Activated naive CD4-positive, alpha-beta T cell treated with anti-CD3 and anti-CD28 coated beads for 36 hours (primary cell): ENCODE measurements around the gene ENDOD1. TPM values are rescaled to one million over a fixed set of nuclear protein-coding genes. Genes with fewer than 3 reads are reported as not detected.
A peak's percentile ranks its signal among the peaks of the same experiment; 100 is the strongest.

Source experiments
- CTCF ChIA-PET: fragments of 350-600 bp; sonication (Branson Sonifier 250); formaldehyde crosslinking; loops from one replicate; lab custom pipeline; 2021; ENCODE audit warnings: antibody characterized with exemption; lab: Charles Lee
- DNase-seq: peaks from one replicate; pipeline ENCODE4 v3.0.0-alpha.2; 2020
- H3K27ac Mint-ChIP-seq: one replicate; pipeline ENCODE4 v1.8.0; 2021; ENCODE audit warnings: mild to moderate bottlenecking, mixed read lengths
- H3K27me3 Mint-ChIP-seq: one replicate; pipeline ENCODE4 v1.8.0; 2021; ENCODE audit warnings: low read depth, mixed read lengths
- H3K36me3 Mint-ChIP-seq: one replicate; pipeline ENCODE4 v1.8.0; 2021; ENCODE audit warnings: low read depth, mixed read lengths
- H3K4me1 Mint-ChIP-seq: one replicate; pipeline ENCODE4 v1.8.0; 2021; ENCODE audit warnings: low read depth, mixed read lengths
- H3K4me3 Mint-ChIP-seq: one replicate; pipeline ENCODE4 v1.8.0; 2021; ENCODE audit warnings: mild to moderate bottlenecking, moderate library complexity, mixed read lengths
- H3K9me3 Mint-ChIP-seq: one replicate; pipeline ENCODE4 v1.8.0; 2021; ENCODE audit warnings: mixed read lengths
- intact Hi-C: fragments of 100-400 bp; cut with micrococcal nuclease; formaldehyde crosslinking; loops from one replicate; pipeline ENCODE4 v1.15.1; 2023
- total RNA-seq, 2 experiments: library from RNA; stranded (reverse); gene quantifications; one replicate each; pipeline ENCODE4 v1.2.3, GENCODE V29; 2021

ENDOD1 gene
- total RNA-seq, 2 experiments from 2014 or later: 14.5 to 15.2 TPM

- Mint-ChIP-seq H3K36me3 (no peaks in the 10 kb centered on the region), H3K4me1 (peaks cover 31% of the 10 kb centered on the region), H3K9me3 (no peaks in the 10 kb centered on the region), H3K4me3 (no peak overlapping the region), H3K27ac (no peak overlapping the region), H3K27me3 (peaks cover 21% of the 10 kb centered on the region)
- CTCF ChIA-PET: interaction anchor here (1.4 to 7.5 kb wide), 2 partner anchors 80 to 556 kb away, joined by 4 to 80 read pairs; partner anchors contain the start of gene SRSF8
- no peak for DNase-seq
- intact Hi-C loops: loop anchor here (5.0 kb wide), 1 partner anchor 362 kb away; no protein-coding TSS in a partner anchor
These were observed 59.3 kb downstream of the ENDOD1 start for GRCh38 chr11:95148938-95149337.

GRCh38 chr11:95149651-95150364, 60.2 kb downstream of the ENDOD1 start:
- Mint-ChIP-seq H3K9me3 (no peaks in the 10 kb centered on the region), H3K4me1 (peaks cover 35% of the 10 kb centered on the region), H3K36me3 (no peaks in the 10 kb centered on the region), H3K27ac (no peak overlapping the region), H3K4me3 (peak overlapping the region; percentile 85), H3K27me3 (peaks cover 12% of the 10 kb centered on the region)
- DNase-seq: no peak
- intact Hi-C loops: loop anchor here (2.0 to 5.0 kb wide), 5 partner anchors 149 to 1241 kb away; partner anchors contain the start of gene JRKL
- CTCF ChIA-PET: interaction anchor here (0.6 to 12.5 kb wide), 13 partner anchors 9 to 613 kb away, joined by 3 to 281 read pairs (median 4); partner anchors contain the start of genes SESN3 and SRSF8

GRCh38 chr11:95150956-95151684, 61.5 kb downstream of the ENDOD1 start:
- Mint-ChIP-seq H3K4me1 (peaks cover 36% of the 10 kb centered on the region), H3K4me3 (peak overlapping the region; percentile 85), H3K27ac (peak overlapping the region; percentile 89), H3K27me3 (peaks cover 5% of the 10 kb centered on the region), H3K36me3 (no peaks in the 10 kb centered on the region), H3K9me3 (no peaks in the 10 kb centered on the region)
- CTCF ChIA-PET: interaction anchor here (0.5 to 12.5 kb wide), 34 partner anchors 8 to 1275 kb away, joined by 3 to 281 read pairs (median 4); partner anchors contain the start of genes SESN3 and SRSF8
- intact Hi-C loops: loop anchor here (1.0 to 5.0 kb wide), 13 partner anchors 62 to 1275 kb away; partner anchors contain the start of genes CWC15, ENDOD1, FAM76B and JRKL
- peak; percentile 96 for DNase-seq

- Mint-ChIP-seq H3K36me3 (no peaks in the 10 kb centered on the region), H3K4me3 (peak overlapping the region; percentile 82), H3K9me3 (no peaks in the 10 kb centered on the region), H3K27me3 (peaks cover 2% of the 10 kb centered on the region), H3K27ac (peak overlapping the region; percentile 89), H3K4me1 (peaks cover 39% of the 10 kb centered on the region)
- peak; percentile 48 for DNase-seq
- intact Hi-C loops: loop anchor here (2.0 to 5.0 kb wide), 4 partner anchors 184 to 909 kb away; no protein-coding TSS in a partner anchor
- CTCF ChIA-PET: interaction anchor here (0.6 to 12.5 kb wide), 47 partner anchors 11 to 1123 kb away, joined by 3 to 281 read pairs (median 4); partner anchors contain the start of genes CEP57, ENDOD1, FAM76B and SESN3
These were observed 63.5 kb downstream of the ENDOD1 start for GRCh38 chr11:95152876-95153856.

- CTCF ChIA-PET: interaction anchor here (0.7 to 12.5 kb wide), 36 partner anchors 10 to 636 kb away, joined by 3 to 281 read pairs (median 4); partner anchors contain the start of genes CEP57, ENDOD1, FAM76B and SESN3
- DNase-seq: no peak
- Mint-ChIP-seq H3K4me1 (peaks cover 43% of the 10 kb centered on the region), H3K4me3 (peak overlapping the region; percentile 82), H3K27me3 (peaks cover 2% of the 10 kb centered on the region), H3K9me3 (no peaks in the 10 kb centered on the region), H3K36me3 (no peaks in the 10 kb centered on the region), H3K27ac (peak overlapping the region; percentile 89)
- intact Hi-C loops: loop anchor here (1.0 to 5.0 kb wide), 7 partner anchors 183 to 908 kb away; no protein-coding TSS in a partner anchor
These were observed 64.2 kb downstream of the ENDOD1 start for GRCh38 chr11:95153857-95154246.

GRCh38 chr11:95154514-95154913, 64.9 kb downstream of the ENDOD1 start:
- peak; percentile 89 for DNase-seq
- Mint-ChIP-seq H3K9me3 (no peaks in the 10 kb centered on the region), H3K27me3 (peaks cover 1% of the 10 kb centered on the region), H3K4me3 (no peak overlapping the region), H3K27ac (no peak overlapping the region), H3K4me1 (peaks cover 42% of the 10 kb centered on the region), H3K36me3 (no peaks in the 10 kb centered on the region)
- CTCF ChIA-PET: interaction anchor here (0.6 to 12.5 kb wide), 46 partner anchors 9 to 635 kb away, joined by 3 to 281 read pairs (median 4); partner anchors contain the start of genes CEP57, ENDOD1, FAM76B and SESN3
- intact Hi-C loops: loop anchor here (1.0 to 5.0 kb wide), 5 partner anchors 218 to 908 kb away; no protein-coding TSS in a partner anchor

GRCh38 chr11:95155385-95155784, 65.7 kb downstream of the ENDOD1 start:
- no peak overlapping the region for H3K4me3 Mint-ChIP-seq
- H3K9me3 Mint-ChIP-seq: no peaks in the 10 kb centered on the region
- CTCF ChIA-PET: interaction anchor here (0.5 to 12.5 kb wide), 29 partner anchors 9 to 614 kb away, joined by 3 to 281 read pairs (median 4); partner anchors contain the start of gene SESN3
- intact Hi-C loops: no loop called here
- H3K27ac Mint-ChIP-seq: no peak overlapping the region
- no peaks in the 10 kb centered on the region for H3K36me3 Mint-ChIP-seq
- no peaks in the 10 kb centered on the region for H3K27me3 Mint-ChIP-seq
- DNase-seq: no peak
- peaks cover 40% of the 10 kb centered on the region for H3K4me1 Mint-ChIP-seq

GRCh38 chr11:95156133-95156721, 66.6 kb downstream of the ENDOD1 start:
- Mint-ChIP-seq H3K27ac (peak overlapping the region; percentile 3), H3K4me1 (peaks cover 40% of the 10 kb centered on the region), H3K4me3 (no peak overlapping the region), H3K36me3 (no peaks in the 10 kb centered on the region), H3K27me3 (no peaks in the 10 kb centered on the region), H3K9me3 (no peaks in the 10 kb centered on the region)
- intact Hi-C loops: no loop called here
- CTCF ChIA-PET: interaction anchor here (0.6 to 12.5 kb wide), 11 partner anchors 16 to 607 kb away, joined by 3 to 281 read pairs (median 3); no protein-coding TSS in a partner anchor
- DNase-seq: no peak

GRCh38 chr11:95156916-95157541, 67.4 kb downstream of the ENDOD1 start:
- Mint-ChIP-seq H3K9me3 (no peaks in the 10 kb centered on the region), H3K27ac (no peak overlapping the region), H3K36me3 (no peaks in the 10 kb centered on the region), H3K4me3 (no peak overlapping the region), H3K4me1 (peaks cover 35% of the 10 kb centered on the region), H3K27me3 (no peaks in the 10 kb centered on the region)
- CTCF ChIA-PET: interaction anchor here (0.6 to 12.5 kb wide), 12 partner anchors 24 to 1081 kb away, joined by 3 to 281 read pairs (median 3); no protein-coding TSS in a partner anchor
- DNase-seq: no peak
- intact Hi-C loops: no loop called here

- H3K4me3 Mint-ChIP-seq: no peak overlapping the region
- H3K9me3 Mint-ChIP-seq: peaks cover 2% of the 10 kb centered on the region
- H3K36me3 Mint-ChIP-seq: no peaks in the 10 kb centered on the region
- intact Hi-C loops: no loop called here
- H3K27ac Mint-ChIP-seq: no peak overlapping the region
- CTCF ChIA-PET: interaction anchor here (0.7 to 12.5 kb wide), 6 partner anchors 72 to 610 kb away, joined by 3 to 281 read pairs (median 5); no protein-coding TSS in a partner anchor
- no peaks in the 10 kb centered on the region for H3K27me3 Mint-ChIP-seq
- peaks cover 32% of the 10 kb centered on the region for H3K4me1 Mint-ChIP-seq
- peak; percentile 50 for DNase-seq
These were observed 68.2 kb downstream of the ENDOD1 start for GRCh38 chr11:95157824-95158223.
